ENCODE results near the gene CYB5R4. TPM values are rescaled to one million over a fixed set of nuclear protein-coding genes. Genes with fewer than 3 reads are reported as not detected.
"Not testable (repeated sequence)": the region's sequence is repeated elsewhere in the genome, so short reads cannot be mapped to it uniquely, and the experiment has no call there.

The CYB5R4 gene
- total and polyA plus RNA-seq, 10 donors: 10.0 to 50.7 (median 25.8) TPM

DNA sequence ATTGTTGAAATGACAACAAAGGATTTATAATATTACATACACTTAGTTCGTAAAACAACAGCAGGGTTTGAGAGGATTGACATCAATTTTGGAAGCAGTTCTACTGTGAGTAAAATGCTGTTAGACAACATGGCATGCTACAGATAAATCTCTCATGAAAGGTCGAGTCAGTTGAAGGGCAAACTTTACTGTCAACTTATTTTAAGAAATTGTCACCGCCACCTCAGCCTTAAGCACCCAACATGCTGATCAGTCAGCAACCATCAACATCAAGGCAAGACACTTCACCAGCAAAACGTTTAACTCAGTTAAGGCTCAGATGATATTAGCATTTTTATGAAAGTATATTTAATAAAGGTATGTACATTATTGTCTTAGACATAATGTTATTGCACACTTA lies 31.0 kb downstream of the CYB5R4 start:
- intact Hi-C loops (cut with DNase I; ENCODE audit: low total_unique reads): no loop called here
- Histone ChIP-seq H3K9me3 (no peaks in the 10 kb centered on the region), H3K36me3 (peaks cover 0 to 26% (median 4%) of the 10 kb centered on the region in 6 donors), H3K27me3 (replicated peaks in 1 of 7) (no peaks in the 10 kb centered on the region), H3K27ac (no peak overlapping the region), H3K4me3 (no peak overlapping the region), H3K4me1 (peaks cover 0 to 29% (median 0%) of the 10 kb centered on the region in 6 donors)
- no peak for TF ChIP-seq POLR2A (IDR thresholded peaks at IDR 0.05)
- TF ChIP-seq, protein P1, sequence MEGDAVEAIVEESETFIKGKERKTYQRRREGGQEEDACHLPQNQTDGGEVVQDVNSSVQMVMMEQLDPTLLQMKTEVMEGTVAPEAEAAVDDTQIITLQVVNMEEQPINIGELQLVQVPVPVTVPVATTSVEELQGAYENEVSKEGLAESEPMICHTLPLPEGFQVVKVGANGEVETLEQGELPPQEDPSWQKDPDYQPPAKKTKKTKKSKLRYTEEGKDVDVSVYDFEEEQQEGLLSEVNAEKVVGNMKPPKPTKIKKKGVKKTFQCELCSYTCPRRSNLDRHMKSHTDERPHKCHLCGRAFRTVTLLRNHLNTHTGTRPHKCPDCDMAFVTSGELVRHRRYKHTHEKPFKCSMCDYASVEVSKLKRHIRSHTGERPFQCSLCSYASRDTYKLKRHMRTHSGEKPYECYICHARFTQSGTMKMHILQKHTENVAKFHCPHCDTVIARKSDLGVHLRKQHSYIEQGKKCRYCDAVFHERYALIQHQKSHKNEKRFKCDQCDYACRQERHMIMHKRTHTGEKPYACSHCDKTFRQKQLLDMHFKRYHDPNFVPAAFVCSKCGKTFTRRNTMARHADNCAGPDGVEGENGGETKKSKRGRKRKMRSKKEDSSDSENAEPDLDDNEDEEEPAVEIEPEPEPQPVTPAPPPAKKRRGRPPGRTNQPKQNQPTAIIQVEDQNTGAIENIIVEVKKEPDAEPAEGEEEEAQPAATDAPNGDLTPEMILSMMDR (IDR thresholded peaks at IDR 0.05 in 8 of 11, conservative IDR thresholded peaks at IDR 0.05 in 3 of 11): no peak
- no peak for TF ChIP-seq POLR2AphosphoS5 (IDR thresholded peaks at IDR 0.05)
- DNase-seq: no peak
- 87 to 98% (median 94%) methylated on average over 4 of the region's 4 CpGs for WGBS, 5 donors

DNA sequence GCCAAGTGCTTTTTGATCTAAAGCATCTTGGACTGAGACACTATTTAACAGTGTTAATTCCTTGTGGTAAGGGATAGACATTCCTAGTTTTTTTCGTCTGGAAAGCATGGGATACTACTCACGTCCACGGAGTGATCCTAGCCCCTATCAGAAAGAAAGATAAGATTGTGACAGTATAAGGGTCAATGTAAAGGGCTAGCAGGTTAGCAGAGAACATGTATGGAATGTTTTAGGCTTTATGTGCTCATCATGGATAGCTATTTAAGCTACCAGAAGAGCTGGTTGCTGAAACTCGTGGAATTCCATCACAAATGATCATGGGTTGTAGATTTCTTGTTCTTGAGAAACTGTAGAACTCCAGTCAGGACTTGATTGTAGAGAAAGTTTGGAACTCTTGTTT lies 32.1 kb downstream of the CYB5R4 start:
- no peak for DNase-seq
- Histone ChIP-seq H3K4me3 (no peak overlapping the region), H3K36me3 (peaks cover 0 to 35% (median 4%) of the 10 kb centered on the region in 6 donors), H3K27me3 (replicated peaks in 1 of 7) (no peaks in the 10 kb centered on the region), H3K9me3 (peaks cover 0 to 7% (median 2%) of the 10 kb centered on the region in 8 donors), H3K4me1 (peaks cover 0 to 25% (median 0%) of the 10 kb centered on the region in 6 donors), H3K27ac (no peak overlapping the region)
- WGBS, 5 donors: 86 to 94% (median 92%) methylated on average over 4 of the region's 4 CpGs
- no peak for TF ChIP-seq POLR2AphosphoS5 (IDR thresholded peaks at IDR 0.05)
- TF ChIP-seq, protein P1 (IDR thresholded peaks at IDR 0.05 in 8 of 11, conservative IDR thresholded peaks at IDR 0.05 in 3 of 11): no peak
- intact Hi-C loops (cut with DNase I; ENCODE audit: low total_unique reads): no loop called here

DNA sequence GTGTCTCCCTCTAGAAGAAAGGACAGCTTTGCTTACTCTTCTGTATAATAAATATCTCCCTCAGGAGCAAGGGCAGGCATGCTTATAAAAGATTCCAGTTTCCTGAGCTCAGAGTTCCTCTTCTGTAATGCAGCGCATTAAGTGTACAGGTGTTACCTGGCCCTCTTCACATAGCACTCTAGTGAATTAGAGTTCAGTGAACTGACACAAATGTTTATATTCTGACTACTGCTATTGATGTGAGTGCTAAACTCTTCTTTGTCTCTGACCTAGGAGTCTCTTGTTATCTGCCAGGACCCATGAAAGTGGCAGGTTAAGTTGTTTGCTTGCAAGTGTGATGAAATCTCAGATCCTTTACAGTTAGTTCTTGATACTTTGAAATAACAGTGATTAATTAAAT lies 33.5 kb downstream of the CYB5R4 start:
- no peaks in the 10 kb centered on the region for H3K27me3 ChIP-seq (replicated peaks in 1 of 7)
- DNase-seq: no peak
- H3K4me3 ChIP-seq: no peak overlapping the region
- H3K27ac ChIP-seq: no peak overlapping the region
- peaks cover 0 to 21% (median 12%) of the 10 kb centered on the region in 8 donors for H3K9me3 ChIP-seq
- WGBS, 5 donors: 53 to 100% (median 95%) methylated on average over 1 of the region's 1 CpG
- intact Hi-C loops (cut with DNase I; ENCODE audit: low total_unique reads): no loop called here
- TF ChIP-seq POLR2AphosphoS5 (IDR thresholded peaks at IDR 0.05) (no peak), POLR2A (IDR thresholded peaks at IDR 0.05) (no peak)
- TF ChIP-seq, protein P1 (IDR thresholded peaks at IDR 0.05 in 8 of 11, conservative IDR thresholded peaks at IDR 0.05 in 3 of 11): no peak
- peaks cover 0 to 41% (median 4%) of the 10 kb centered on the region in 6 donors for H3K36me3 ChIP-seq
- H3K4me1 ChIP-seq: peaks cover 0 to 25% (median 0%) of the 10 kb centered on the region in 6 donors

DNA sequence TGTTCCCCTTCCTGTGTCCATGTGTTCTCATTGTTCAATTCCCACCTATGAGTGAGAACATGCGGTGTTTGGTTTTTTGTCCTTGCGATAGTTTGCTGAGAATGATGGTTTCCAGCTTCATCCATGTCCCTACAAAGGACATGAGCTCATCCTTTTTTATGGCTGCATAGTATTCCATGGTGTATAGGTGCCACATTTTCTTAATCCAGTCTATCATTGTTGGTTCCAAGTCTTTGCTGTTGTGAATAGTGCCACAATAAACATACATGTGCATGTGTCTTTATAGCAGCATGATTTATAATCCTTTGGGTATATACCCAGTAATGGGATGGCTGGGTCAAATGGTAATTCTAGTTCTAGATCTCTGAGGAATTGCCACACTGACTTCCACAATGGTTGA lies 37.6 kb downstream of the CYB5R4 start:
- H3K27me3 ChIP-seq (replicated peaks in 1 of 7); H3K27ac ChIP-seq; DNase-seq; H3K4me3 ChIP-seq; intact Hi-C loops (cut with DNase I; ENCODE audit: low total_unique reads): not testable (repeated sequence)
- Histone ChIP-seq H3K36me3 (peaks cover 0 to 36% (median 4%) of the 10 kb centered on the region in 6 donors), H3K4me1 (peaks cover 0 to 11% (median 0%) of the 10 kb centered on the region in 6 donors), H3K9me3 (peaks cover 3 to 36% (median 26%) of the 10 kb centered on the region in 8 donors)
- WGBS, 5 donors: 92 to 100% methylated on average over 2 of the region's 2 CpGs; no CpG with 5 or more reads in 3 of the 5 donors

DNA sequence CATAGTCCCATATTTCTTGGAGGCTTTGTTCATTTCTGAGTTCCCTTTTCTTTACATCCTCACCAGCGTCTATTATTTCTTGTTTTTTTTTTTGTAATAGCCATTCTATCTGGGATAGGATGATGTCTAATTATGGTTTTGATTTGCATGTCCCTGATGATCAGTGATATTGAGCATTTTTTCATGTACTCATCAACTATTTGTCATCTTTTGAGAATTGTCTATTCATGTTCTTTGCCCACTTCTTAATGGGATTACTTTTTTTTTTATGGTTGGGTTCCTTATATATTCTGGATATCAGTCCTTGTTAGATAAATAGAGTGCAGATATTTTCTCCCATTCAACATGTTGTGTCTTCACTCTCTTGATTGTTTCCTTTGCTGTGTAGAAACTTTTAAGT lies 42.1 kb downstream of the CYB5R4 start:
- Histone ChIP-seq H3K27ac (no peak overlapping the region), H3K4me3 (no peak overlapping the region), H3K4me1 (no peaks in the 10 kb centered on the region), H3K27me3 (replicated peaks in 1 of 7) (no peaks in the 10 kb centered on the region), H3K36me3 (peaks cover 0 to 15% (median 0%) of the 10 kb centered on the region in 6 donors), H3K9me3 (peaks cover 4 to 61% (median 55%) of the 10 kb centered on the region in 8 donors)
- TF ChIP-seq, protein P1 (IDR thresholded peaks at IDR 0.05 in 8 of 11, conservative IDR thresholded peaks at IDR 0.05 in 3 of 11): no peak
- TF ChIP-seq POLR2A (IDR thresholded peaks at IDR 0.05): no peak
- no peak for TF ChIP-seq POLR2AphosphoS5 (IDR thresholded peaks at IDR 0.05)
- intact Hi-C loops (cut with DNase I; ENCODE audit: low total_unique reads): no loop called here
- DNase-seq: no peak
- WGBS, 5 donors: 69 to 96% (median 81%) methylated on average over 1 of the region's 1 CpG
